ENCODE measurements around the gene NLRP12. TPM values are rescaled to one million over a fixed set of nuclear protein-coding genes. Genes with fewer than 3 reads are reported as not detected.

NLRP12 gene
- total and polyA plus RNA-seq, 7 donors: 0.04 to 0.44 (median 0.17) TPM

DNA sequence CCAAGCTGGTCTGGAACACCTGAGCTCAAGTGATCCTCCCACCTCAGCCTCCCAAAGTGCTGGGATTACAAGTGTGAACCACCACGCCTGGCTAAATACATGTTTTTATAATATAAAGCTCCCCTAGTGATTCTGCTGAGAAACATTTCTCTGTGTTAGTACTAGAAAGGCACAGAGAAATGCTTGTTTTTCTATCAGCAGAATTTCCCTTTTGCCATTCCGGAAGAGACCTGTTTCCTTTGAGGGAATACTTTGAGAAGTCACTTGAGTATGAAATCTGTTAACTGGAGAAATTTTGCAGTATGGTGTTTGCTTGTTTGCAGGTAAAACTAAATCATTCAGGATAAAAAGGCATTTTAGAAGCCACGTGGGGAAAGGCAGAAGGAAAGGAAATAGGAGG is 4.4 kb upstream of the NLRP12 start:
- no peak for ATAC-seq
- H3K27me3 ChIP-seq (ENCODE audit: insufficient read depth in 3 of 3, low read length in 2 of 3): peaks cover 0 to 4% (median 2%) of the 10 kb centered on the region in 3 donors

DNA sequence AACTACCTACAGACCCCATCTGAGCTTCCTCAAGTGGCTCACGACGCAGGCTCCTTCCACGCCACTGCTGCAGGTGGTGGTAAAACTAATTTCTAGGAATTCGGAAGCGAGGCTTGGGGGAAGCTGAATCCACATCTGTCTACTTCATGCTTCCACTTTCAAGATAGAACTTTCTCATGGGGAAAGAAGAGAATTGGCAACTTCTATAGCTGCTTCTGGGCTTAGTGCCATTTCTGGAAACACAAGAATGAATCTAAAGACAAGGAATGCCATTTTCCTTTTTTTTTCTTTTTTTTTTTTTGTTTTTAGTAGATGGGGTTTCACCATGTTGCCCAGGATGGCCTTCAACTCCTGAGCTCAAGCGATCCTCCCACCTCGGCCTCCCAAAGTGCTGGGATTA is 2.8 kb upstream of the NLRP12 start:
- Histone ChIP-seq H3K27me3 (ENCODE audit: insufficient read depth in 3 of 3, low read length in 2 of 3) (peaks cover 0 to 4% (median 2%) of the 10 kb centered on the region in 3 donors), H3K36me3 (ENCODE audit: insufficient read depth in 1 of 2, low read depth in 1 of 2) (no peaks in the 10 kb centered on the region), H3K4me1 (no peaks in the 10 kb centered on the region), H3K9me3 (no peaks in the 10 kb centered on the region), H3K4me3 (no peak overlapping the region), H3K27ac (no peak overlapping the region)
- intact Hi-C loops (cut with DNase I): no loop called here
- DNase-seq (no peak), ATAC-seq (no peak)
- TF ChIP-seq, protein P1, sequence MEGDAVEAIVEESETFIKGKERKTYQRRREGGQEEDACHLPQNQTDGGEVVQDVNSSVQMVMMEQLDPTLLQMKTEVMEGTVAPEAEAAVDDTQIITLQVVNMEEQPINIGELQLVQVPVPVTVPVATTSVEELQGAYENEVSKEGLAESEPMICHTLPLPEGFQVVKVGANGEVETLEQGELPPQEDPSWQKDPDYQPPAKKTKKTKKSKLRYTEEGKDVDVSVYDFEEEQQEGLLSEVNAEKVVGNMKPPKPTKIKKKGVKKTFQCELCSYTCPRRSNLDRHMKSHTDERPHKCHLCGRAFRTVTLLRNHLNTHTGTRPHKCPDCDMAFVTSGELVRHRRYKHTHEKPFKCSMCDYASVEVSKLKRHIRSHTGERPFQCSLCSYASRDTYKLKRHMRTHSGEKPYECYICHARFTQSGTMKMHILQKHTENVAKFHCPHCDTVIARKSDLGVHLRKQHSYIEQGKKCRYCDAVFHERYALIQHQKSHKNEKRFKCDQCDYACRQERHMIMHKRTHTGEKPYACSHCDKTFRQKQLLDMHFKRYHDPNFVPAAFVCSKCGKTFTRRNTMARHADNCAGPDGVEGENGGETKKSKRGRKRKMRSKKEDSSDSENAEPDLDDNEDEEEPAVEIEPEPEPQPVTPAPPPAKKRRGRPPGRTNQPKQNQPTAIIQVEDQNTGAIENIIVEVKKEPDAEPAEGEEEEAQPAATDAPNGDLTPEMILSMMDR (IDR thresholded peaks at IDR 0.05): no peak
- WGBS, 3 donors: 21 to 25% (median 23%) methylated on average over 7 of the region's 7 CpGs

More for the DNA sequence above, 4.4 kb upstream of the NLRP12 start:
- Histone ChIP-seq H3K9me3 (no peaks in the 10 kb centered on the region), H3K36me3 (ENCODE audit: insufficient read depth in 1 of 2, low read depth in 1 of 2) (no peaks in the 10 kb centered on the region), H3K27ac (no peak overlapping the region), H3K4me3 (no peak overlapping the region), H3K4me1 (no peaks in the 10 kb centered on the region)
- no peak for DNase-seq
- TF ChIP-seq, protein P1 (IDR thresholded peaks at IDR 0.05): no peak
- 56 to 60% (median 59%) methylated on average over 3 of the region's 3 CpGs for WGBS, 3 donors
- intact Hi-C loops (cut with DNase I): no loop called here

DNA sequence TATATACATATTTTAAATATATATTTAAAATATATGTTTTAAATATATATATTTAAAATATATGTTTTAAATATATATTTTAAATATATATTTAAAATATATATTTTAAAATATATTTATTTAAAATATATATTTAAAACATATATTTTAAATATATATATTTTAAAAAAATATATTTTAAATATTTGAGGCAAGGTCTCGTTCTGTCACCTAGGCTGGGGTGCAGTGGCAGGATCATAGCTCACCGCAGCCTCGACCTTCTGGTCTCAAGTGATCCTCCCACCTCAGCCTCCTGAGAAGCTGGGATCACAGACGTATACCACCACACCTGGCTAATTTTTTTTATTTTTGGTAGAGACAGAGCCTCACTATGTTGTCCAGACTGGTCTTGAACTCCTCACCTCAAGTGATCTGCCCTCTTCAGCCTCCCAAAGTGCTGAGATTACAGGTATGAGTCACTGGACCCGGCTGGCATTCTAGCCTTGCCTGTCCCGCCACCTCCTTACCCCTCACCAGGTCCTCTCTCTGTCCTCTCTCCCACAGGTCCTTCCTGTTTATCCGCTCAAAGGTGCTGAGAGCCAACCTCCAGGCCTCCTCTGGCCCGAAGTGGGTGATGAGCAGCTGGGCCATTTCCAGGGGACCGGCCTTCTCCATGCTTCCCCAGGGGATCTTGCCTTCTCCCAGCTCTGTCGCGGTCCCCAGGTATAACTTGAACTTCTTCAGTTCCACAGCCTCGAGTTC is 564 bp downstream of the NLRP12 start:
- 82 to 88% (median 83%) methylated on average over 12 of the region's 12 CpGs for WGBS, 3 donors
- Histone ChIP-seq H3K4me3 (peak overlapping the region; percentile 24), H3K9me3 (no peaks in the 10 kb centered on the region), H3K27me3 (ENCODE audit: insufficient read depth in 3 of 3, low read length in 2 of 3) (peaks cover 0 to 2% (median 0%) of the 10 kb centered on the region in 3 donors), H3K27ac (no peak overlapping the region), H3K4me1 (no peaks in the 10 kb centered on the region), H3K36me3 (ENCODE audit: insufficient read depth in 1 of 2, low read depth in 1 of 2) (no peaks in the 10 kb centered on the region)
- DNase-seq (no peak), ATAC-seq (no peak)
- TF ChIP-seq, protein P1 (IDR thresholded peaks at IDR 0.05): no peak
- intact Hi-C loops (cut with DNase I): no loop called here

DNA sequence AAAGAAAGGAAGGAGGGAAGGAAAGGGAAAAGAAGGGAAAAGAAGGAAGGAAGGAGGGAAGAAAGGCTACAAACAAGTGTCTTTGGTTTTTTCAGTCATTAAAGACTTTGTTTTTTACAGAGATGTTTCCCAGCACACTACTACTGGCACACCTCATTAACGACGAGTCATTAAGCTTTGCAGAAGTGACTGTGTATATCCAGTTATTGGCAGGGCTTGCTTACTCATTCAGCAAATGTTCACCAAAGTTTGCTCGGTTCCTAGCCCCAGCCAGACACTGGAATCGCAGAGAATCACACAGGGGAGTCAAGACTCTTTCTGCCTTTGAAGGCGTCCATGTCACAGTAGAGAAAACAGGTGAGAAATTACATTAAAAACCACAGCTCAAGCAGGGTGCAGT is 4.3 kb downstream of the NLRP12 start:
- ATAC-seq: no peak
- TF ChIP-seq, protein P1 (IDR thresholded peaks at IDR 0.05): no peak
- Histone ChIP-seq H3K4me3 (no peak overlapping the region), H3K27ac (no peak overlapping the region), H3K36me3 (ENCODE audit: insufficient read depth in 1 of 2, low read depth in 1 of 2) (no peaks in the 10 kb centered on the region), H3K27me3 (ENCODE audit: insufficient read depth in 3 of 3, low read length in 2 of 3) (peaks cover 0 to 2% (median 0%) of the 10 kb centered on the region in 3 donors), H3K4me1 (no peaks in the 10 kb centered on the region), H3K9me3 (no peaks in the 10 kb centered on the region)
- 69 to 76% (median 69%) methylated on average over 5 of the region's 5 CpGs for WGBS, 3 donors
- intact Hi-C loops (cut with DNase I): loop anchor here in 1 of 2 donors (10.0 kb wide), 1 partner anchor 205 kb away; no protein-coding TSS in a partner anchor
- no peak for DNase-seq

Measured in psoas muscle (tissue), 8 donors.